Measurements from ENCODE around the gene ADAMTS16.

Gene ADAMTS16

GRCh38 chr5:5287419-5287818 is 147.3 kb downstream of the ADAMTS16 start:
- DNase-seq (ENCODE audit: low spot score) = no peak

- no peak for DNase-seq (ENCODE audit: low spot score)
Measured at GRCh38 chr5:5288201-5288600, 148.1 kb downstream of the ADAMTS16 start.

GRCh38 chr5:5289537-5289936 is 149.4 kb downstream of the ADAMTS16 start:
- DNase-seq (ENCODE audit: low spot score) = no peak

- no peak for DNase-seq (ENCODE audit: low spot score)
Measured at GRCh38 chr5:5290674-5291334, 150.7 kb downstream of the ADAMTS16 start.

- DNase-seq (ENCODE audit: low spot score) = no peak
Measured at GRCh38 chr5:5291357-5291756, 151.2 kb downstream of the ADAMTS16 start.

- DNase-seq (ENCODE audit: low spot score) = no peak
Measured at GRCh38 chr5:5293029-5293428, 152.9 kb downstream of the ADAMTS16 start.

GRCh38 chr5:5294429-5294828 is 154.3 kb downstream of the ADAMTS16 start:
- no peak for DNase-seq (ENCODE audit: low spot score)

- DNase-seq (ENCODE audit: low spot score) = no peak
Measured at GRCh38 chr5:5295351-5295750, 155.2 kb downstream of the ADAMTS16 start.

GRCh38 chr5:5296051-5296450 is 155.9 kb downstream of the ADAMTS16 start:
- no peak for DNase-seq (ENCODE audit: low spot score)

- no peak for DNase-seq (ENCODE audit: low spot score)
Measured at GRCh38 chr5:5297432-5298067, 157.4 kb downstream of the ADAMTS16 start.

GRCh38 chr5:5298068-5298633 is 158.0 kb downstream of the ADAMTS16 start:
- DNase-seq (ENCODE audit: low spot score) = no peak

GRCh38 chr5:5298841-5299541 is 158.9 kb downstream of the ADAMTS16 start:
- no peak for DNase-seq (ENCODE audit: low spot score)

- no peak for DNase-seq (ENCODE audit: low spot score)
Measured at GRCh38 chr5:5301176-5301575, 161.0 kb downstream of the ADAMTS16 start.

- no peak for DNase-seq (ENCODE audit: low spot score)
Measured at GRCh38 chr5:5302201-5302600, 162.1 kb downstream of the ADAMTS16 start.

- DNase-seq (ENCODE audit: low spot score) = no peak
Measured at GRCh38 chr5:5303242-5303641, 163.1 kb downstream of the ADAMTS16 start.

GRCh38 chr5:5304361-5305020 is 164.4 kb downstream of the ADAMTS16 start:
- DNase-seq (ENCODE audit: low spot score) = no peak

- DNase-seq (ENCODE audit: low spot score) = no peak
Measured at GRCh38 chr5:5306696-5307095, 166.6 kb downstream of the ADAMTS16 start.

- no peak for DNase-seq (ENCODE audit: low spot score)
Measured at GRCh38 chr5:5308319-5308718, 168.2 kb downstream of the ADAMTS16 start.

- no peak for DNase-seq (ENCODE audit: low spot score)
Measured at GRCh38 chr5:5309645-5310044, 169.5 kb downstream of the ADAMTS16 start.

GRCh38 chr5:5313101-5313635 is 173.0 kb downstream of the ADAMTS16 start:
- no peak for DNase-seq (ENCODE audit: low spot score)

GRCh38 chr5:5314166-5314565 is 174.0 kb downstream of the ADAMTS16 start:
- no peak for DNase-seq (ENCODE audit: low spot score)

GRCh38 chr5:5314626-5315025 is 174.5 kb downstream of the ADAMTS16 start:
- no peak for DNase-seq (ENCODE audit: low spot score)

Data from putamen (tissue), 1 donor.